SU-DHL-6 (cell line): Measurements from ENCODE around the gene HECW1.

Experiments used
- H2AFZ ChIP-seq: fragments of 200-600 bp; sonication (generic); 2 replicates; pipeline ENCODE4 v1.6.1; 2014; ENCODE audit warnings: low read depth, mild to moderate bottlenecking, moderate library complexity, mixed read lengths, antibody characterized with exemption, low read length; ENCODE audit not compliant: severe bottlenecking
- H3F3A ChIP-seq: fragments of 200-600 bp; shearing (Covaris generic); 2 replicates; pipeline ENCODE4 v1.6.0; 2016; ENCODE audit warnings: antibody characterized with exemption, mild to moderate bottlenecking; ENCODE audit not compliant: insufficient read depth
- H3K27ac ChIP-seq: fragments of 200-600 bp; sonication (generic); 2 replicates; pipeline ENCODE4 v1.5.1; 2016; ENCODE audit warnings: low read depth, mild to moderate bottlenecking, low read length, moderate library complexity, mixed read lengths
- H3K27me3 ChIP-seq: fragments of 200-600 bp; sonication (generic), shearing (Covaris generic); 2 replicates; pipeline ENCODE4 v1.6.0; 2014; ENCODE audit warnings: mild to moderate bottlenecking, low read length
- H3K36me3 ChIP-seq: fragments of 200-600 bp; sonication (generic); 2 replicates; pipeline ENCODE4 v1.6.1; 2014; ENCODE audit warnings: mild to moderate bottlenecking, low read length, mixed read lengths
- H3K4me2 ChIP-seq: fragments of 300-600, 200-600 bp; shearing (Covaris generic), sonication (generic); 2 replicates; pipeline ENCODE4 v1.6.0; 2014; ENCODE audit warnings: low read length, low read depth, mild to moderate bottlenecking; ENCODE audit not compliant: poor library complexity, severe bottlenecking
- H3K4me3 ChIP-seq: fragments of 200-600 bp; sonication (generic); 2 replicates; pipeline ENCODE4 v1.5.1; 2014; ENCODE audit warnings: antibody characterized with exemption, low read length, mild to moderate bottlenecking, mixed read lengths; ENCODE audit not compliant: insufficient read depth, poor library complexity, severe bottlenecking
- H3K79me2 ChIP-seq: fragments of 200-600 bp; sonication (generic); 2 replicates; pipeline ENCODE4 v1.6.1; 2014; ENCODE audit warnings: mild to moderate bottlenecking, low read length, moderate library complexity; ENCODE audit not compliant: insufficient read depth
- H3K9ac ChIP-seq: fragments of 200-600 bp; sonication (generic); 2 replicates; pipeline ENCODE4 v1.7.0; 2014; ENCODE audit warnings: mild to moderate bottlenecking, low read length
- H3K9me2 ChIP-seq: fragments of 200-600 bp; sonication (generic); replicated peaks from 2 replicates; pipeline ENCODE4 v1.6.1; 2014; ENCODE audit warnings: low read length; ENCODE audit not compliant: insufficient read depth
- H3K9me3 ChIP-seq: fragments of 200-600 bp; sonication (generic); 2 replicates; pipeline ENCODE4 v1.6.1; 2014; ENCODE audit warnings: low read length, mixed read lengths; ENCODE audit not compliant: insufficient read depth
- H4K20me1 ChIP-seq: fragments of 200-600 bp; sonication (generic); 2 replicates; pipeline ENCODE4 v1.6.1; 2014; ENCODE audit warnings: low read depth, mild to moderate bottlenecking, antibody characterized with exemption, low read length, moderate library complexity, mixed read lengths
- EZH2phosphoT487 ChIP-seq: fragments of 200-600 bp; sonication (generic), shearing (Covaris generic); conservative IDR thresholded peaks from 2 replicates; pipeline ENCODE4 v1.6.1; 2018; ENCODE audit warnings: mild to moderate bottlenecking, antibody characterized with exemption, low read length, moderate library complexity, mixed read lengths
- TF ChIP-seq, protein P1 (sequence below): fragments of 200-600 bp; sonication (generic); IDR thresholded peaks from one replicate; pipeline ENCODE4 v1.5.1; 2017; ENCODE audit warnings: antibody characterized with exemption, mild to moderate bottlenecking, low read length, moderate library complexity; ENCODE audit not compliant: insufficient read depth, poor library complexity, severe bottlenecking

The HECW1 gene

DNA sequence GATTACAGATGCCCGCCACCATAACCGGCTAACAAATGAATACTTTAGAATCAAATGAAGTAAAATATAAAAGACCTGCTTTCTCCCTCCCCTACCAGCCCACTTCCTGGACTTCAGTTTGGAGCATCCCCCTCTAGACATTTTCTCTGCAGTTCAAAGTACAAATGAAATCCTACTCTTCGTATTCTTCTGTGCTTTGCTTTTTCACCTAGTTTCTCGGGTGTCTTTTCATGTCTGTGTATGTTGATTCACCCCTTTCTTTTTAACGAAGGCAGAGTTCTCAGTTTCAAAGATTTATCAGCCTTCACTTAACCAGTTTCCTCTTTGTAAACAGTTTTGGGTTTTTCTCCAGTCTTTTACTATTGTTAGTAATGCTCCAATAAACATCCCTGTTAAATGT is 324.6 kb downstream of the HECW1 start:
- TF ChIP-seq EZH2phosphoT487 = no peak
- TF ChIP-seq, protein P1, sequence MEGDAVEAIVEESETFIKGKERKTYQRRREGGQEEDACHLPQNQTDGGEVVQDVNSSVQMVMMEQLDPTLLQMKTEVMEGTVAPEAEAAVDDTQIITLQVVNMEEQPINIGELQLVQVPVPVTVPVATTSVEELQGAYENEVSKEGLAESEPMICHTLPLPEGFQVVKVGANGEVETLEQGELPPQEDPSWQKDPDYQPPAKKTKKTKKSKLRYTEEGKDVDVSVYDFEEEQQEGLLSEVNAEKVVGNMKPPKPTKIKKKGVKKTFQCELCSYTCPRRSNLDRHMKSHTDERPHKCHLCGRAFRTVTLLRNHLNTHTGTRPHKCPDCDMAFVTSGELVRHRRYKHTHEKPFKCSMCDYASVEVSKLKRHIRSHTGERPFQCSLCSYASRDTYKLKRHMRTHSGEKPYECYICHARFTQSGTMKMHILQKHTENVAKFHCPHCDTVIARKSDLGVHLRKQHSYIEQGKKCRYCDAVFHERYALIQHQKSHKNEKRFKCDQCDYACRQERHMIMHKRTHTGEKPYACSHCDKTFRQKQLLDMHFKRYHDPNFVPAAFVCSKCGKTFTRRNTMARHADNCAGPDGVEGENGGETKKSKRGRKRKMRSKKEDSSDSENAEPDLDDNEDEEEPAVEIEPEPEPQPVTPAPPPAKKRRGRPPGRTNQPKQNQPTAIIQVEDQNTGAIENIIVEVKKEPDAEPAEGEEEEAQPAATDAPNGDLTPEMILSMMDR = no peak
- no peak overlapping the region for H3K27ac ChIP-seq
- H3K9me3 ChIP-seq = no peaks in the 10 kb centered on the region
- no peak overlapping the region for H3K4me2 ChIP-seq
- H3K79me2 ChIP-seq = no peaks in the 10 kb centered on the region
- no peaks in the 10 kb centered on the region for H3K36me3 ChIP-seq
- no peaks in the 10 kb centered on the region for H3F3A ChIP-seq
- no peaks in the 10 kb centered on the region for H3K27me3 ChIP-seq
- H3K9ac ChIP-seq = no peak overlapping the region
- H2AFZ ChIP-seq = no peak overlapping the region
- H4K20me1 ChIP-seq = no peaks in the 10 kb centered on the region
- H3K4me3 ChIP-seq = no peak overlapping the region
- no peaks in the 10 kb centered on the region for H3K9me2 ChIP-seq

DNA sequence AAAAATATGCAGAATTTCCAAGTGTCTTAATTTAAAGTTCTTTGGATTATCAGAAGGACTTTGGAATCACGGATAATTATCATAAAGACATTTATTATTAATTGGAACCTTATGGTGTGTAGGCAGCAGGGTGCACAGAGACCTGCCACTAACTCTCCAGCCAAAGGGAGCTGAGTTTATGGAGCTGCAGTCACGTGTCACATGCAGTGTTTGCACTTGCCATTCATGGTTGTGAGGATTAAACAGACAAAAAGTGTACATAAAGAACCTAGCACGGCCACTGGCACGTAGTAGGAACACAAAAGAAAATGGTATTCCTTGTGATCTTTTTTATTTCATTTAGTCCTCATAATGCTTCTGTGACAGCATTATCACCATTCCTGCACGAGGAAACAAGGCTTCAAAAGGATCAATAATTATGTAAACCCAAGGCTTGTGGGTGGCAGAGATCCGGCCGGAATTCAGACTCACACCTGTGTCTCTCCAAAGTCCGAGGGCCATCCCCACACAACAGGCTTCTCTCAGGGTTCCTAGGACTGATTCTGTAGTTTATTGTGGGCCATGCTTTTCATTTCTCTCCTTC is 326.5 kb downstream of the HECW1 start:
- no peak overlapping the region for H3K27ac ChIP-seq
- H3F3A ChIP-seq = no peaks in the 10 kb centered on the region
- no peaks in the 10 kb centered on the region for H3K36me3 ChIP-seq
- H2AFZ ChIP-seq = no peak overlapping the region
- H4K20me1 ChIP-seq = no peaks in the 10 kb centered on the region
- no peak overlapping the region for H3K4me2 ChIP-seq
- H3K9me2 ChIP-seq = no peaks in the 10 kb centered on the region
- no peak for TF ChIP-seq EZH2phosphoT487
- TF ChIP-seq, protein P1 = no peak
- no peak overlapping the region for H3K9ac ChIP-seq
- no peaks in the 10 kb centered on the region for H3K9me3 ChIP-seq
- H3K79me2 ChIP-seq = no peaks in the 10 kb centered on the region
- no peak overlapping the region for H3K4me3 ChIP-seq
- H3K27me3 ChIP-seq = no peaks in the 10 kb centered on the region

DNA sequence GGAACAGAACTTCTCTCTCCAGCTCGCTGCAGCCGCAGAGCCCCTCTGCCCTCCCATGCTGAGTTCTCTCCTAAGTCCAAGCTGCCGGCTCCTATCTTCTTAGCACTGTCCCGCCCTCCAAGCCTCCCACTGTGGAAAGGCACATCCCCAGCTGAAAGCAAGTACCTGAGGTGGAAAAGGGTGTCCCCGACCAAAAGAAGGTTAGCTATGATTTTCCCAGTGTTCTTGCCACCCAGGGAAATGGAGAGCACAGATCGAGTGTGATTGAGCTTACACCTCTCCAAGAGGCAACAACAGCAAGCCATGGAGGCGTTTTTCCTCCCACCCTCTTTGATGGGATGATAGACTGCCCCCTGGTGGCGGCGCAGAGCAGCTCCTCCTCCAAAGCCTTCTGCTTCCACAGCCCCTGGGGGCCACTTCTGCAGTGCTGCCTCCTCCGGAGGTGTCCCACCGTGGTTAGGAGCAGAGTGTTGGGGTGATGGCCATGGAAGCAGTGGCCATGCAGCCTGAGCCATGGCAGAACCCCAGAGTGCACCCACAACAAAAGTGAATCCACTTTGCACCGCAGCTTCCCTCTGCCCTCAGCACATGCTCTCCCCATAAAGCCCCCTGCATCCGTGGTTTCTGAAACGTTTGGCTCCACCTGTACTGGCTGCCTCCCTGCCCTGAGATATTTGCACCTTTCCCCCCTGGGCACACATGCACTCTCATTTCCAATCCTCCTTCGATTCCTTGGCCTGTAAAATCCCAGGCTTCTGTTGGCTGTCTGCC is 327.4 kb downstream of the HECW1 start:
- no peaks in the 10 kb centered on the region for H3K27me3 ChIP-seq
- TF ChIP-seq EZH2phosphoT487 = no peak
- TF ChIP-seq, protein P1 = peak; percentile 97
- H4K20me1 ChIP-seq = no peaks in the 10 kb centered on the region
- H3K27ac ChIP-seq = no peak overlapping the region
- no peak overlapping the region for H2AFZ ChIP-seq
- H3K9me2 ChIP-seq = no peaks in the 10 kb centered on the region
- H3K9me3 ChIP-seq = no peaks in the 10 kb centered on the region
- H3K79me2 ChIP-seq = no peaks in the 10 kb centered on the region
- no peak overlapping the region for H3K4me3 ChIP-seq
- H3K36me3 ChIP-seq = no peaks in the 10 kb centered on the region
- H3F3A ChIP-seq = no peaks in the 10 kb centered on the region
- no peak overlapping the region for H3K4me2 ChIP-seq
- H3K9ac ChIP-seq = no peak overlapping the region
